Measurements from ENCODE around the gene MTX1.

GRCh38 chr1:155171836-155172731 lies 36.4 kb upstream of the MTX1 start:
- TF ChIP-seq CTCF (IDR thresholded peaks at IDR 0.05) (no peak), POLR2A (IDR thresholded peaks at IDR 0.05) (no peak)

Data from ovary (tissue), 3 donors.